ENCODE results near the gene HCFC1R1. TPM values are rescaled to one million over a fixed set of nuclear protein-coding genes. Genes with fewer than 3 reads are reported as not detected.

Gene HCFC1R1
- total and polyA plus RNA-seq, 2 donors from 2014 or later: 61.3 to 332 TPM

DNA sequence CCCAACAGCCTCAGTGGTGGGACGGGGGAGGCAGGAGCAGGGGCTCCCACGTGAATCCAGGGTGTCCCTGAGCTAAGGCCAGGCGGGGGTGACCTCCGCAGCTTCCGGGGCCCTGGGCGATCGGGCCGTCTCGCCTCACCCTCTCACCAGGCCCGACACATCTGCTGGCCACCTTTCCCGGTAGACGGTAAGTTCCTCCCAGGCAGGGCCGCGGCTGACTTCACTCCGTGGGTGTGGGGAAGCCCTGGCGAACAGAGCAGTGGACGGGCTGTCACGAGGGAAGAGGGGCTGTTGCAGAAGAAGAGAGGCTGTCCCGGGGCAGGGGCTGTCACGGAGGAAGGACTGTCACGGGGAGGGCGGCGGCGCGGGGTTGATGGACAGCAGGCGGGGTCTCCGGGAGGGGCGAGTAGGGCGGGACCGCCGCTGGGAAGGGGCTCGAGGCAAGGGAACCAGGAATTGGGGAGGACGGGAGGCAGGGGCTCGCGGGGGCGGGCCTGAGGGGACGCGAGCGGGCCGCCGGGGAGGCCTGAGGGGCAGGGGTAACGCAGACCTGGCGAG lies 44.0 kb downstream of the HCFC1R1 start:
- no peaks in the 10 kb centered on the region for H3K27me3 ChIP-seq (ENCODE audit: control insufficient read depth, insufficient read depth, low read length)
- TF ChIP-seq, protein P1, sequence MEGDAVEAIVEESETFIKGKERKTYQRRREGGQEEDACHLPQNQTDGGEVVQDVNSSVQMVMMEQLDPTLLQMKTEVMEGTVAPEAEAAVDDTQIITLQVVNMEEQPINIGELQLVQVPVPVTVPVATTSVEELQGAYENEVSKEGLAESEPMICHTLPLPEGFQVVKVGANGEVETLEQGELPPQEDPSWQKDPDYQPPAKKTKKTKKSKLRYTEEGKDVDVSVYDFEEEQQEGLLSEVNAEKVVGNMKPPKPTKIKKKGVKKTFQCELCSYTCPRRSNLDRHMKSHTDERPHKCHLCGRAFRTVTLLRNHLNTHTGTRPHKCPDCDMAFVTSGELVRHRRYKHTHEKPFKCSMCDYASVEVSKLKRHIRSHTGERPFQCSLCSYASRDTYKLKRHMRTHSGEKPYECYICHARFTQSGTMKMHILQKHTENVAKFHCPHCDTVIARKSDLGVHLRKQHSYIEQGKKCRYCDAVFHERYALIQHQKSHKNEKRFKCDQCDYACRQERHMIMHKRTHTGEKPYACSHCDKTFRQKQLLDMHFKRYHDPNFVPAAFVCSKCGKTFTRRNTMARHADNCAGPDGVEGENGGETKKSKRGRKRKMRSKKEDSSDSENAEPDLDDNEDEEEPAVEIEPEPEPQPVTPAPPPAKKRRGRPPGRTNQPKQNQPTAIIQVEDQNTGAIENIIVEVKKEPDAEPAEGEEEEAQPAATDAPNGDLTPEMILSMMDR (IDR thresholded peaks at IDR 0.05; ENCODE audit: borderline replicate concordance, extremely low read depth, insufficient read depth): no peak
- peak in 2 of 5 donors; percentile 79 to 81 for DNase-seq
- H3K9ac ChIP-seq (ENCODE audit: low read length in 3 of 3): no peak overlapping the region
- H3K27ac ChIP-seq (ENCODE audit: low read depth in 2 of 2, low read length in 2 of 2): no peak overlapping the region
- no peaks in the 10 kb centered on the region for H3K9me3 ChIP-seq (ENCODE audit: control insufficient read depth in 2 of 3, insufficient read depth in 1 of 3, low read length in 3 of 3)
- H3K4me3 ChIP-seq (ENCODE audit: low read length in 3 of 3): peak overlapping the region in 1 of 3 donors; percentile 87
- H3K36me3 ChIP-seq (ENCODE audit: control insufficient read depth in 2 of 3, insufficient read depth in 3 of 3, low read length in 3 of 3): no peaks in the 10 kb centered on the region
- intact Hi-C loops (cut with DNase I): no loop called here
- H3K4me1 ChIP-seq (ENCODE audit: control insufficient read depth in 2 of 3, insufficient read depth in 2 of 3, low read depth in 1 of 3, low read length in 3 of 3): peaks cover 0 to 6% (median 0%) of the 10 kb centered on the region in 3 donors
- no peak for FAIRE-seq

DNA sequence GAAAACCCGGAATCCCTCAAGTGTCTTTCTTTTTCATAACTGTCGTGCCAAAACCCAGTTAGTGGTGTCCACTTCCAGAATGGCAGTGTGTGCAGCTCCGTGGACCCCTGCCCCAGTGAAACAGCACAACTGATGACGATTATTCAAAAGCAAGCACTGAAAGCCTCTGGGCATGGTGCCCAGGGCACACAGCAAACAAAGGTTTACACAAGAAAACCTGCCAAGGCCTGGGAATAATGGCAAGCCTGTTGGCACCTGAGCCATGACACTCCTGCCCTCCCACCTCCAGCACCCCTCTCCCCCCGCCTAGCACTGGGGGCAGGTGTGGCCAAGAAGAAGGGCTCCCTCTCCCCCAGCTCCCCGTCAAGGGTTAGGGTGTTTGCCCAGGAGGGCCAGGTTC lies 46.3 kb downstream of the HCFC1R1 start:
- FAIRE-seq: no peak
- H3K9me3 ChIP-seq (ENCODE audit: control insufficient read depth in 2 of 3, insufficient read depth in 1 of 3, low read length in 3 of 3): no peaks in the 10 kb centered on the region
- intact Hi-C loops (cut with DNase I): no loop called here
- no peak overlapping the region for H3K27ac ChIP-seq (ENCODE audit: low read depth in 2 of 2, low read length in 2 of 2)
- H3K4me3 ChIP-seq (ENCODE audit: low read length in 3 of 3): no peak overlapping the region
- TF ChIP-seq, protein P1 (IDR thresholded peaks at IDR 0.05; ENCODE audit: borderline replicate concordance, extremely low read depth, insufficient read depth): no peak
- no peak overlapping the region for H3K9ac ChIP-seq (ENCODE audit: low read length in 3 of 3)
- DNase-seq: no peak
- H3K4me1 ChIP-seq (ENCODE audit: control insufficient read depth in 2 of 3, insufficient read depth in 2 of 3, low read depth in 1 of 3, low read length in 3 of 3): peaks cover 0 to 6% (median 0%) of the 10 kb centered on the region in 3 donors
- no peaks in the 10 kb centered on the region for H3K27me3 ChIP-seq (ENCODE audit: control insufficient read depth, insufficient read depth, low read length)
- H3K36me3 ChIP-seq (ENCODE audit: control insufficient read depth in 2 of 3, insufficient read depth in 3 of 3, low read length in 3 of 3): no peaks in the 10 kb centered on the region

- Histone ChIP-seq H3K4me1 (ENCODE audit: control insufficient read depth in 2 of 3, insufficient read depth in 2 of 3, low read depth in 1 of 3, low read length in 3 of 3) (peaks cover 0 to 6% (median 0%) of the 10 kb centered on the region in 3 donors), H3K27ac (ENCODE audit: low read depth in 2 of 2, low read length in 2 of 2) (no peak overlapping the region), H3K4me3 (ENCODE audit: low read length in 3 of 3) (no peak overlapping the region), H3K9me3 (ENCODE audit: control insufficient read depth in 2 of 3, insufficient read depth in 1 of 3, low read length in 3 of 3) (no peaks in the 10 kb centered on the region), H3K27me3 (ENCODE audit: control insufficient read depth, insufficient read depth, low read length) (no peaks in the 10 kb centered on the region), H3K9ac (ENCODE audit: low read length in 3 of 3) (no peak overlapping the region), H3K36me3 (ENCODE audit: control insufficient read depth in 2 of 3, insufficient read depth in 3 of 3, low read length in 3 of 3) (no peaks in the 10 kb centered on the region)
- DNase-seq: peak in 1 of 5 donors; percentile 58
- FAIRE-seq: no peak
- TF ChIP-seq, protein P1 (IDR thresholded peaks at IDR 0.05; ENCODE audit: borderline replicate concordance, extremely low read depth, insufficient read depth): no peak
- intact Hi-C loops (cut with DNase I): no loop called here
Observed at GRCh38 chr16:2976673-2977072, 47.1 kb downstream of the HCFC1R1 start.

DNA sequence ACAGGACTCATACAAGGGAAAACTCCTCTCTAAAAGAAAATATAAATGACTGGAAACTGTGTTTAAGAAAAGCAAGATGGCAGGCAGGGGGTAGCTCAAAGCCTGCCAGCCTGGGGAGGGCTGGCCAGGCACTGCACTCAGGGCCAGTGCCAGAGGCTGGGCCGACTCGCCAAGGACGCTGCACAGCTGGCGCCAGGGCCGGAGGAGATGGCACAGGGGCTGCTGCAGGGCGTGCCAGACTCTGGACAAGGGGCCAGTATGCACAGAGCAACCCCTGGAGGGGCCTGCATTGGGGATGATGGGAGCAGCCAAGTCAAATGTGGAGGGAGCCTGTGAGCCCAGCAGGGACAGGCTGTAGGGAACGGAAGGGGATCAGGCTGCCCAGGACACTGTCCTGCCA lies 47.5 kb downstream of the HCFC1R1 start:
- TF ChIP-seq, protein P1 (IDR thresholded peaks at IDR 0.05; ENCODE audit: borderline replicate concordance, extremely low read depth, insufficient read depth): no peak
- H3K4me1 ChIP-seq (ENCODE audit: control insufficient read depth in 2 of 3, insufficient read depth in 2 of 3, low read depth in 1 of 3, low read length in 3 of 3): peaks cover 0 to 6% (median 0%) of the 10 kb centered on the region in 3 donors
- H3K9me3 ChIP-seq (ENCODE audit: control insufficient read depth in 2 of 3, insufficient read depth in 1 of 3, low read length in 3 of 3): no peaks in the 10 kb centered on the region
- intact Hi-C loops (cut with DNase I): no loop called here
- no peaks in the 10 kb centered on the region for H3K27me3 ChIP-seq (ENCODE audit: control insufficient read depth, insufficient read depth, low read length)
- DNase-seq (peak in 1 of 5 donors; percentile 61), FAIRE-seq (no peak)
- no peak overlapping the region for H3K27ac ChIP-seq (ENCODE audit: low read depth in 2 of 2, low read length in 2 of 2)
- no peak overlapping the region for H3K4me3 ChIP-seq (ENCODE audit: low read length in 3 of 3)
- no peaks in the 10 kb centered on the region for H3K36me3 ChIP-seq (ENCODE audit: control insufficient read depth in 2 of 3, insufficient read depth in 3 of 3, low read length in 3 of 3)
- H3K9ac ChIP-seq (ENCODE audit: low read length in 3 of 3): no peak overlapping the region
